Right atrium auricular region (tissue), 2 donors: Measurements from ENCODE around the gene RASGEF1C. TPM values are rescaled to one million over a fixed set of nuclear protein-coding genes. Genes with fewer than 3 reads are reported as not detected.

Experiments
- DNase-seq: peaks from one replicate; pipeline ENCODE4 v3.0.0-alpha.2; 2019; ENCODE audit warnings: low spot score
- H3K27ac ChIP-seq, 2 donors: fragments of 200-600 bp; sonication (generic); 1 replicate in 1 of 2; 2 replicates in 1 of 2; pipeline ENCODE4 v1.5.1; 2016 to 2019
- H3K27me3 ChIP-seq, 2 donors: fragments of 200-600 bp; sonication (generic); one replicate each; pipeline versions ENCODE4 v1.5.1 to v1.6.0; 2017 to 2019
- H3K36me3 ChIP-seq: fragments of 200-600 bp; sonication (generic); one replicate; pipeline ENCODE4 v1.5.1; 2016
- H3K4me1 ChIP-seq, 2 donors: fragments of 200-600 bp; sonication (generic); one replicate each; pipeline versions ENCODE4 v1.5.1 to v1.6.0; 2017 to 2019
- H3K4me3 ChIP-seq, 2 donors: fragments of 200-600 bp; sonication (generic); 1 replicate in 1 of 2; 2 replicates in 1 of 2; pipeline ENCODE4 v1.5.1; 2017 to 2019; ENCODE audit warnings: mild to moderate bottlenecking in 1 of 2, moderate library complexity in 1 of 2
- H3K9me3 ChIP-seq, 2 donors: fragments of 200-600 bp; sonication (generic); one replicate each; pipeline ENCODE4 v1.5.1; 2019
- total RNA-seq, 2 donors: library from RNA; depleted of rRNA; stranded (reverse); fragments of >200 nt; gene quantifications; one replicate each; pipeline ENCODE4 v1.1.0, GENCODE V29; 2016
- TF ChIP-seq, protein P1 (sequence below), 2 donors: fragments of 200-600 bp; sonication (generic); IDR thresholded peaks; one replicate each; pipeline ENCODE4 v1.5.1; 2019; ENCODE audit warnings: antibody characterized with exemption in 2 of 2

RASGEF1C gene
- total RNA-seq, 2 donors from 2014 or later = 0.55 to 0.67 TPM

DNA sequence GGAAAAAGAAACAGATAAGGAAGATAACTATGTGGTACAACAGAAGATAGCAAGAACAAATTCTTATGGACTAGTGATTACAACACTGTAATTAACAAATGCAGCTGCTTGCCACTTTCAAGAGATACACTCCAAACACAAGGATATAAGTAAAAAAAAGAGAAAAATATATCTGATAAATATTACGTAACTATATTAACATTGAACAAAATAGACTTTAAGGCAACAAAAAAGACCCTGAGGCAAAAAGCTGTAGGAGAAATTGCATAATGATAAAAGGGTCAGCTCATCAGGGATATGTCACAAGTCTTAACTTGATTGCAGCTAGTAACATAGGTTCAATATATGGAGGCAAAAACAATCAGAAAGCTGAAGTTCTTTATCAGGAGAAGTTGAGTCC, 86.1 kb downstream of the RASGEF1C start:
- no peak for DNase-seq
- Histone ChIP-seq H3K9me3 (no peaks in the 10 kb centered on the region), H3K4me3 (no peak overlapping the region), H3K27ac (no peak overlapping the region), H3K4me1 (peaks cover 0 to 6% of the 10 kb centered on the region in 2 donors), H3K36me3 (no peaks in the 10 kb centered on the region), H3K27me3 (no peaks in the 10 kb centered on the region)
- TF ChIP-seq, protein P1, sequence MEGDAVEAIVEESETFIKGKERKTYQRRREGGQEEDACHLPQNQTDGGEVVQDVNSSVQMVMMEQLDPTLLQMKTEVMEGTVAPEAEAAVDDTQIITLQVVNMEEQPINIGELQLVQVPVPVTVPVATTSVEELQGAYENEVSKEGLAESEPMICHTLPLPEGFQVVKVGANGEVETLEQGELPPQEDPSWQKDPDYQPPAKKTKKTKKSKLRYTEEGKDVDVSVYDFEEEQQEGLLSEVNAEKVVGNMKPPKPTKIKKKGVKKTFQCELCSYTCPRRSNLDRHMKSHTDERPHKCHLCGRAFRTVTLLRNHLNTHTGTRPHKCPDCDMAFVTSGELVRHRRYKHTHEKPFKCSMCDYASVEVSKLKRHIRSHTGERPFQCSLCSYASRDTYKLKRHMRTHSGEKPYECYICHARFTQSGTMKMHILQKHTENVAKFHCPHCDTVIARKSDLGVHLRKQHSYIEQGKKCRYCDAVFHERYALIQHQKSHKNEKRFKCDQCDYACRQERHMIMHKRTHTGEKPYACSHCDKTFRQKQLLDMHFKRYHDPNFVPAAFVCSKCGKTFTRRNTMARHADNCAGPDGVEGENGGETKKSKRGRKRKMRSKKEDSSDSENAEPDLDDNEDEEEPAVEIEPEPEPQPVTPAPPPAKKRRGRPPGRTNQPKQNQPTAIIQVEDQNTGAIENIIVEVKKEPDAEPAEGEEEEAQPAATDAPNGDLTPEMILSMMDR (IDR thresholded peaks at IDR 0.05) = no peak

DNA sequence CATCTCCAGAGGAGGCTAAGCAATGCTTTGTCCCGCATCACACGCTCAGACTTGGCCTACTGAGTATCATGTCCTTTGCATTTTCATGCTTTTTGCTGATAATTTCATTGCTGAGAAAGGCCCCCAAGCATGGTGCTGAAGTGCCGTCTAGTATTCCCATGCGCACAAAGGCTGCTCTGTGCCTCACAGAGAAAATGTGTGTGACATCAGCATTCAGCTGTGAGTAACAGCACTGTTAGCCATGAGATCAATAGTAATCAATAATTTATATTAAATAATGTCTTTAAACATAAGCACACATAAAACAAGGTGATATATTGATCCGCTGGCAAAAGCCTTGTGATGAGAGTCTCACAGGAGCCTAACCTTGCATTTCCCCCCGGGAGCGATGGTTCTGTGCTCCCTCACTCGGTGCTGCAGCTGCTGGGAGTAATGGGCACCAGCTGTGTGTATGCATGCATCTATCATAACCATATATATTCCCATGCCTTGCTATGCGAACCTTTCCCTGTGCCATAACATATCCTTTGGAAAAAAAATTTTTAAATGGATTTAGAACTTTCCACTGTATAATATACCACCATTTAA, 87.1 kb downstream of the RASGEF1C start:
- DNase-seq = no peak
- Histone ChIP-seq H3K27me3 (no peaks in the 10 kb centered on the region), H3K4me3 (no peak overlapping the region), H3K4me1 (peaks cover 0 to 2% of the 10 kb centered on the region in 2 donors), H3K9me3 (no peaks in the 10 kb centered on the region), H3K27ac (no peak overlapping the region), H3K36me3 (no peaks in the 10 kb centered on the region)
- TF ChIP-seq, protein P1 (IDR thresholded peaks at IDR 0.05) = no peak

DNA sequence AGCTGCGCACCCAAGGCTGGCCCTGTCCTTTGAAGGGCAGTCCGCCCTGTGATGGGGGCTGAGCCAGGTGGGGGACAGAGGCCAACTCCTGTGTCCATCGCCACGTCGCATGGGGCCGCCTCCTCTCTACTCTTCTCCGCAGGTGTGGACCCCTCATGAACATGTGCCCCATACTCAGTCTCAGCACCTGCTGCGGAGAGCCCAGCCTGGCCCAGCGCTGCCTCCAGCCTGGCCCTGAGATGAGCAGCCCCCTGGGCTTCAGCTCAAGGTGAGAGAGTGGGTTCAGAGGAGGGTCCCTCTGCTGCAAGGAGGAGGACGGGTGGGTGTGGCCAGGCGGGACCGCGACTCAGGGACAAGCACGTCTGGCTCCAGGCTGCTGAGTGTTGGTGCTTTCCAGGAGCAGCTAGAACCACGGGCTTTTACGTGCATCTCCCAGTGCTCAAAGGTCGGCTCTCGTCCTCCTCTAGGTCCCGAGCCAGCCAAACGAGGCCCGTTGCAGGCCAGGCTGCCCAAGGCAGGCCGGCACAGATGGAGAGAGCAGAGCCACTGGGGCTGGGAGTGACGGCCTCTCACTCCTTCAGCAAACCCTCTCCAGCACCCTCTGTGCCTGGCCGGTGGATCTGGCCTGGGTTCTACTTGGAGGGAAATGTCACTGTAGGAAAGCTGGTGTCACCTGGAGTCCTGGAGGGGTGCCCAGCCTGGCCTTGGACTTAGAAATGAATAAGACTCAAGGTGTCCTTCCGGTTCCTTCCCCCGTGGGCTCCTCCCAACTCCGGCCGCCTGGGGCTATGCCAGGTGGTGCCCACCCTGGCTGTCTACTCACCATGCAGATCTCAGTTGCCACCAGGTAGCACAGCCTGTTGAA, 88.5 kb downstream of the RASGEF1C start:
- TF ChIP-seq, protein P1 (IDR thresholded peaks at IDR 0.05) = no peak
- DNase-seq = no peak
- Histone ChIP-seq H3K4me3 (no peak overlapping the region), H3K36me3 (no peaks in the 10 kb centered on the region), H3K27ac (no peak overlapping the region), H3K9me3 (no peaks in the 10 kb centered on the region), H3K27me3 (no peaks in the 10 kb centered on the region), H3K4me1 (no peaks in the 10 kb centered on the region)

DNA sequence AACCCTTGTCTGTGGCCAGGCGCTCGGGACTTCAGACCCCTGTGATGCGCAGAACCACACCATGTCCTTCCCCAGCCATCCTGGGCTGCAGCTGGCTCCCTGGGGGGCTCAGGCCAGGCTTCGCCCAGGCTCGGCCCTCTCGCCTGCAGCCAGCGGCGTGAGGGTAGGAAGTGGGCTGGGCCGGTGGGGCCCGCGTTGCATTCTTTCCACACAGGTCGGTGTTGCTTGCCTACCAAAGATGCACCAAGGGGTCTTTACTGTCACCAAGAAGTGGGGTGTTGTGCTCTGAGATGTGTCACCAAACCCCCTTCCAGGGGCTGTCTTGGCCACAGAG, 89.1 kb downstream of the RASGEF1C start:
- no peak for DNase-seq
- H3K4me1 ChIP-seq = no peaks in the 10 kb centered on the region
- no peaks in the 10 kb centered on the region for H3K27me3 ChIP-seq
- H3K4me3 ChIP-seq = no peak overlapping the region
- TF ChIP-seq, protein P1 (IDR thresholded peaks at IDR 0.05) = no peak
- H3K36me3 ChIP-seq = no peaks in the 10 kb centered on the region
- no peaks in the 10 kb centered on the region for H3K9me3 ChIP-seq
- no peak overlapping the region for H3K27ac ChIP-seq

DNA sequence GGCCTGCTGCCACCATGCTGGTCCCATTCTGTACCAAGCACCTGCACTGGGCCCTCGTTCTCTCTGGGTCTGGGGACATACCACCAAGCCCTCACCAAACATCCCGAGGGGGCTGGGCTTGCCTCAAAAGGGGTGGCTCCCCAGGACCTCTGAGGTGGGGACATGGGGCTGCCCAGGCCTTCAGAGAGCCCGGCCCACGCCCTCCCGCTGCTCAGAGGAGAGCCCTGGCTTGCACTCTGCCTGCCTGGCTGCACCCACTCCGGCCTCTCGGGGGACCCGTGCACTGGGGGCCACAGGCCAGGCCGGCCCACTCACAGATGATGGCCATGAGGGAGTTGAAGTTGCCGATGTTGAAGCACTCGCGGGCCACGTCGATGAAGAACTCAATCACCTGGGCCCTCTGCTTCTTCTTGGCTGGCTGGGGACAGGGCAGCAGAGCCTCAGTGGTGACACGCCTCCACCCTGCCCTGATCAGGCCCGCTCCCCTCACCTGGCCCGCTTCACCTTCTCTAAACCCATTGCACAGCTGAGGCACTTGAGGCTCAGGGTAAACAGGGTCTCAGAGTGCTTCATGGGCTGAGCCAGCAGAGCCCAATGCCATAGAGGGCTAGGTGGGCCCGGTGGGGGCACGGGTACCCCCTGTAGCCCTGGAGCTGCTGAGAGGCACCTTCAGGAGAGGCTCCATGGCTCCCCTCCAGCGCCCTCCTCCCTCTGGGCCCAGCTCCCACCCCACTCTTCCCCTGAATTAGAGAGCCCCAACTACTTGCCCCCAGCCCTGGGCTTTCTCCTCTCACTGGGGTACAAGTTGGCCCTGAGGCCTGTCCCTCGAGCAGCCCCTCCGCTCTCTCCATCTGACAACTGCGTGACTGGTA, 89.7 kb downstream of the RASGEF1C start:
- DNase-seq = no peak
- no peaks in the 10 kb centered on the region for H3K36me3 ChIP-seq
- H3K4me3 ChIP-seq = no peak overlapping the region
- H3K9me3 ChIP-seq = no peaks in the 10 kb centered on the region
- H3K27ac ChIP-seq = no peak overlapping the region
- no peaks in the 10 kb centered on the region for H3K4me1 ChIP-seq
- no peaks in the 10 kb centered on the region for H3K27me3 ChIP-seq
- TF ChIP-seq, protein P1 (IDR thresholded peaks at IDR 0.05) = no peak
